HCEC 1CT (cell line): Measurements from ENCODE around the gene NADK2.
A peak's percentile ranks its signal among the peaks of the same experiment; 100 is the strongest.

Experiments used
- DNase-seq: peaks from one replicate; pipeline ENCODE4 v3.0.0-alpha.2; 2017

NADK2 gene

DNA sequence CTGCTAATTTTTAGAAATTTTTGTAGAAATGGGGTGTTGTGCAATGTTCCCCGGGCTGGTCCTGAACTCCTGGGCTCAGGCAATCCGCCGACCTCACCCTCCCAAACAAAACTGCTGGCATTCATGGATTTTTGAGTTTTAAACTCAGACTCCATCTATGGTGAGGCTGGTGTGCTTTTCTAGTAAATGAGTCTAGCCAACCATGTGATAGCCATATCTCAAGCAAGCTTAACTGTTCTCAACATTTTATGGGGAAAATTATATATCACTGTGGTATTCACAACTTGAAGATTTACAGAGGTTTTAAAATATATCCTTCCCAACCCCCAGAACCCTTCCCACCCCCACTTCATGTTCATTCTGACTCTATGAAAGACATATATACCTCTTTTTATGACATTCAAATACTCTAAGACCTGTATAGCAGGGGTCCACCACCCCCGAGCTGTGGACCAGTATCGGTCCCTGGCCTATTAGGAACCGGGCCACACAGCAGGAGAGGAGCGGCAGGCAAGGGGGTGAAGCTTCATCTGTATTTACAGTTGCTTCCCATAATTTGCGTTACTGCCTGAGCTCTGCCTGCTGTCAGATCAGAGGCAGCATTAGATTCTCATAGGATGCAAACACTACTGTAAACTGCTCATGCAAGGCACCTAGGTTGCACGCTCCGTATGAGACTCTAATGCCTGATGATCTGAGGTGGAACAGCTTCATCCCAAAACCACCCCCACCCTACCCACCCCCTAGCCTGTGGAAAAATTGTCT is 4.5 kb upstream of the NADK2 start:
- no peak for DNase-seq

DNA sequence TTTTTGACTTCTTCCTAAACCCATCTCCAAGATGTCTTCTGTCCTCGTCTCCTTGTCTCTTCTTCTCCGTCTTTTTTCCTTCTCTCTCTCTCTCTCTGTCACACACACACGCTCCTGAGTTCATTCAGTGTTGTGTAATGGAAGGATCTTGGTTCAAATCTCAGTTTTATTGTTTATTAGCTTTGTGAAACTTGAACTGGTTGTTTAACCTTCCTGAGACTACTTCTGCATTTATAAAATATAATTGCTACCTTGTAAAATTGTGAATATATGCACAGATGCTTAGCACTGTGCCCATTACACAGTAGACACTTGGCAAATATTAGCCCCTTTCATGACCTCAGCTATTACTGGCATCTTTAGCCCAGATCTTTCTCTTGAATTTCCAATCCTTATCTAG is 2.4 kb upstream of the NADK2 start:
- DNase-seq = no peak

DNA sequence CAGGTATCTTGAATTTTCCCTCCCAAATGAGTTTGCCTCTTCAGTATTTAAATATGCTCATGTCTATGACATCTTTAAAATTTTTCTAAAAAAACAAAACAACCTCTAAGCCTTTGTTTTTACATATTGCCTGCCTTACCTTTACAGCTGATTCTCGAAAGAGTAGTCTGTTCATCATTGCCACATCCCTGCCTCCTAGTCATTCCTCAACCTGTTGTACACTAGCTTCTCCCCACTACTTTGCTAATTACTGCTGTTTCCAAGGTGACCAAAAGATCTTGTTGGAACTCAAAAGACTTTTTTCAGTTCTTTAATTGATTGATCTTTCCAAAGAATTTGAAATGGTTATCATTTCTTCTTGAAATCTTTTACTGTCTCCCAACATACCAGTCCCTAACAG is 1.9 kb upstream of the NADK2 start:
- DNase-seq = no peak

DNA sequence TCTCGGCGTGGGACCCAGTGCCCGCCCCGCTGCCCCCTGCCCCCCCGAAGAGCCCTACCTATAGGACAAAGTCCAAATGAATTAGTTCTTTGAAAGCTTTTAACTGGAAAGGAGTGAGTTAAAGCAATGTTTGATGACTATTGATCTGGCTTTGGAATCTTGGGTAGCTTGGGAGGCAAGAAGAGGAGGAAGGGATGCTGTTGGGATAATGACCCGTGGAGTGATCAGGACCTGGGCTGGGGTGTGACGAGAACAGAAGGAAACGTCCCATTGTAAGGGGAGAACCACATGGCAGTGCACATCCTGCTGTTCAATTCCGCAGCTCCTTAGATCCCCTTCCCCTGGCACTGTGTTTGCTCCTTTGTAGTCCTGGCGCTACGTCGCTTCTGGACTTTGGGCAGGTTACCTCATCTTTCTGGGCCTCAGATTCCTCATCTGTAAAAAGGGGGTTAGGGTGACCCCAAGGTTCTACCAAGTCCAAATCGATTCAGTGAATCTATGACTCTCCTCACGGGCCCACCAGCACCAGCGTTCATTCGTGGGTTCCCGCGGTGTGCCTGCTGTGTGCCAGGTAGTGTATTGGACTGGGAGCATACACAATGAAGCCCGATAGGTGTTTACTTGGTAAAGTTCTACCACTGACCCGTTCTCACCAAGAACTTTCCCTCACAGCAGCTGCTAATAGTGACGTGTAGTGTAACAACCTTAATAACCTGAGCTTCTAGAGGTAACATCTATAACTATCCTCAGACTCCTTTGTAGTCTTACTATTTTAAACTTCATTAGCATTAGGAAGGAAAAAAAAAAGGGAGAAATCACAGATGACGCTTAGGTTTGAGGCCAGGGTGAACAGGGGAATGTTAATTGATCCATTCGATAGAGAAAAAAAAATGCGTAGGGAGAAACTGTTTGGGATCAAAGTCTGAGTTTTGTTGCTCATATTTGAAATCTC is 1.1 kb upstream of the NADK2 start:
- no peak for DNase-seq

DNA sequence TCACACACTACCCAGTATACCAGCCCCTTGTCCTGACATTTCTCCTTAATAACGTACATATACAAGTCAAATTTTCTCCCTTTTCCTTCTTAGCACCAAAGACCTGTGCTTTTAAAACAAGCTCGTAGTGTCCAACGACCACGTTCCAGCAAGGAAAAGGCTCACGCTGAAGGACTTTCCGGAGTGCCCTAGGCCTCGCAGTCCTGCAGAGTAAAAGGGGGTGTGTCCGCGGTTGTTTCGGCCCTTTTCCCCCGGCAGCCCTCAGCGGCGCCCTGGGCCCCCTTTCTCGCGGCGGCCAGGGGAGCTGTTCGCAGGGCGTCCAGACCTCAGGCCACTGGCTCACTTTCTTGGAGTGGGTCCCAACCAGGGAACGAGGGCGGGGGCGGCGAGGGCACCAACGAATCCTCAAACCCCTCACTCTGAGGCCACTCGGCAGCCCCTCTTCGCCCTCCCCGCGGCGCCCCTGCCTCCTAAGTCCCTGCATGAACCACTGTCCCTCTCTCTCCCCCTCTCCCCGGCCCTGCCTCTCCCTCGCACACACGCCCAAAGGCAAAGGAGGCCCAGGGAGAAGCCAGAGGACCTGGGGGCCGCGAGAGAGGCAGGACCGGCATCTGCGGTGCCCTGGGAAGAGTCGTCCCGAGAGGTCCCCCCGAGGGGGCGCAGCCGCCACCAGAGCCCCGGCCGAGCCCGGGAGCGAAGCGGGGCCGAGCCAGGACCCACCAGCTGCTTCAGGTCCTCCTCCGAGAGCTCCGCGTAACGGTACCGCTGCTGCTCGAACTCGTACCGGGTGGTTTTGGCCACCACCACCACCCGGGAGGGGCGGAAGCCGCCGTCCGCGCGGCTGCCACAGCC is 720 bp downstream of the NADK2 start:
- DNase-seq = peak; percentile 72

DNA sequence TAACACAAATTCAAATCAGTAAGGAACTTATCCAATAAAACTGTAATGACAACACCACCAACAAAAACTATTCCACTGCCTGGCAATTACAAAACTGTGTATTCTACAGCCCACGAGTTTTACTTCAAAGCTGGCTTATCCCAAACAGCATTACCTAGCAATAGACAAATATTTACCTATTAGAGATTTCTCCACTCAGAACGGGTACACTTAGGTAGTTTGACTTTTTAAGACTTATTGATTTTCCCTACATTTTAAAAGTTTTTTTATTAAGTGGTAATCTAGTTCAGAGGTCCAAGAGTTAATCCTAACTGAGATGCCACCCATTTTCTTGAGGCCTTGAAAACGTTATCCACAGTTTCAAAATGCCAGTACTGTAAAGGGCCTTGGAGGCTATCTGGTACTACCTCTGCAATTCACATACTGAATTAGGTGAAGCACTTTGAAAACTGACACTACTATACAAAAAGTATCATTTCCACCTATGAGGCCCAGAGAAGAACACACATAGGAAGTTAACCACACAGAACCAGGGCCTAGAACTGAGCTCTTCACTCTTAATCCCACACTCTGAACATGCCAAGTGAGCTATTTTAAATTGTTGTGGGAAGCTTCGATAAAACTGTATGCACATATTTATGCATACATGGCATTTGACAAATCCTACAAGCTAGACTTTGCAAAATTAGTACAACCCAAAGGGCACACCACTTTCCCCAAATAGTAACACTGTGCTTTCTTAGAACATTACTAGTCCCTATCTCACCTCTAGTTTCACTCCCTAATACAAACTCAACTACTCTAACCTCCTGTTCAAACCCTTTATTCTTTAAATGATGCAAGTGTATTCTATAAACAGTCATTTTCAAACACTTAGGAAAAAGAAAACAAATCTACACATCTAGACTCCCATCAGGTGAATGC is 2.1 kb downstream of the NADK2 start:
- no peak for DNase-seq

DNA sequence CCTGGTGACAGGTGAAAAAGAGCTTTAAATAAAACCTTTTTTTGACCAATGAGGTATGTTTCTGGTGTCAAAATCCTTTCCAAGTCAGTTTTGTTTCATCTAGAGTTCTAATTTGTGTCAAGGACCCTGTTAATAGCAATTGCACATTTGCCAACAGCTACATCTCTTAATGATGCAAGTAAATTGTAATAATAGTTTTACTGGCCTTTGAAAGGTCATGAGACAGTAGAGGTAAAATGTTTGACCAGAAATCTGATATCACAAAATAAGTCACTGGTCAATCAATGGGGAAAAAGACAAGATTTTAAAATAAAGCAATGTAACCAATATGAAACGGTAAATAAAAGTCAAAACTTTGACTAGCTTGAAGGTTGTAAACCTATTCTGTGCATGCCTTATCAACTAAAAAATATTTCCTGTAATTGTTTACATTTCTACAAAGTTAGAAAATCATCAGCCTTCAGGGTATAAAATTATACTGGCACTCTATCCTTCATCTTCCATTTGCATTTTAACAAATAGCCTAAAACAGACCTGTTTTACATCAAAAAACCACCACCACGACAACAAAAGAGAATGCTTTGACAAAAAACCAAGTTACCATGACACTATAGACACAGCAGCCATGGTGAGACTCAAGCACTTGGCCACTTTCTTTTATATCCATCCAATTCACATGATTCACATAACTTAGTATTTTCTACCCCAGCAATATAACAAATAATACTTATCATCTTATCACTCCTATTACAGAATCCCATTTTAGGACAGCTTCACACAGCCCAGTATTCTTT is 3.0 kb downstream of the NADK2 start:
- DNase-seq = no peak

DNA sequence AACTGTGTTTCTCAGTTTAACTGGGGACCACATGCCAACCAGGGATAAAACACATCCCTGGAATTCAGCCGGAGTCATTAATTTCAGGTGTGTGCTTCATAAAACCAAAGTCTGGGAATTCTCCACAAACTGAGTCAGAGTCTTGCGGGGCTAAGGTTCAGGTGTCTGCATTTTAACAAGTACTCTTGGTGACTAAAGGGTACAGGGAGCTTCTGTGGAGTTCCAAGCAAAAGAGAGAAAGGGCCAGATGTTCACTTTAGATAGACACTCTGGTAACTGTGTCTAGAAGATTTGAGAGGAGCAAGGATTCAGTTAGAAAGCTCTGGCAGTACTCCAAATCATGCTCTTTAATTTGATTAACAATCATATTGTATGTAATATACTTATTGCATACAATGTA is 4.0 kb downstream of the NADK2 start:
- DNase-seq = no peak

DNA sequence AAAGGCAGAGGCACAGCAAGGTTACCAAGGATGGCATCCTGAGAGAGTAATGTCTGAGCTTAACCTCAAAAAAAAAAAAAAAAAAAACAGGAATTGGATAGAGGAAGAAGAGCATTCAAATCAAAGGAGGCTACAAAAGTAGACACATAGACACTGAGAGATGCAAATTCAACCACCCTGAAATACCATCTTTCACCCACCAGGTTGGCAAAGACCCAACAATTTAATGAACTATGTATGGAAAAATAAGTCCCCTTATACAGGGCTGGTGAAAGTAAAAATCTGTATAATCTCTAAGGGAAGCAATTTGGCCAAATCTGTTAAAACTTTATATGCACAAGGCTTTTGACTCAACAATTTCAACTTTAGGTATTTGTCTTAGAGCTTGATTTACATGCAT is 4.9 kb downstream of the NADK2 start:
- no peak for DNase-seq

DNA sequence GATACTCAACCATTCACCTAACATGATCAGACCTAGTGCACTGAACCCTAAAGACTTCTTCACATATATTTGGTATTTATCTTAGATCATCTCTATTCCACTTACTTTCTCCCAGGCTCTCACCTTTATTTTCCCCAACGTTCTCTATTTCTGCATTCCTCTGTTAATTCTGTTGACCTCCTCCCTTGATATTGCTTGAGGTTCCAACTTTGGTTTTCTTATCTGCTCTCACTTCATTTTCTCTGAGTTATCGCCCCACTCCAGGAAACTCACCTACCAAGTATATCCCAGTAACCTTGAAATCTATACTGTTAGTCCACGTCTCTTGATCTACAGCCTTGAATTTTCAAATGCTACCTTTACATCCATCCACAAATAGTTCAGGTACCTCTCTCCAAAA is 9.2 kb downstream of the NADK2 start:
- no peak for DNase-seq

DNA sequence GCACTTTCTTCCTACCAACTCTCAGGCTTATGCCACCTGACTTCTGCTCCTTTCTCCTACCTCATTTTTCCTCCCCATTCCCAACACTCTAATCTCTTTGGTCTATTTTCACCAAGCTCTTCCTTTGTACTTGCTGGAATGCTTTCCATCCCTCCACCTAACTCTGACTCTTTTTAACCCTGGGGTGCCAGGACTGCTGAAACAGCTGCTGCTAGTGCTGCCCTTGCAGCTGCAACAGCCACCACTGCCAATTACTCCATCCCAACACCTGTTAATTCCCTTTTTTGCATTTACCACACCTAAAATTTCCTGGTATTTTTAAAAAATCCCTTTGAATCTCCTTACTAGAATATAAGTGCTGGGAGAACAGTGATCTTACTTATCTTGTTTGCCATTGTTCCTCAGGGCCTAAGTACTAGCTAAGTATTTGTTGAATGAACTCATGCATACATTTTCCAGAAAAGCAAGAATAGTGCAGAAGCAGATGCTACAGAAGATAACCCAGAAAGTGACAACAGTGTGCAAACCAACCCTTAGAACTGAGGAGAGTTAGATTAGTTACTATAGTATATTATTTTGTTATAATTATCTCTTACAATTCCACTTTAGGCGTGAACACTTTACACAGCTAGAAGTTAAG is 11.5 kb downstream of the NADK2 start:
- DNase-seq = no peak

DNA sequence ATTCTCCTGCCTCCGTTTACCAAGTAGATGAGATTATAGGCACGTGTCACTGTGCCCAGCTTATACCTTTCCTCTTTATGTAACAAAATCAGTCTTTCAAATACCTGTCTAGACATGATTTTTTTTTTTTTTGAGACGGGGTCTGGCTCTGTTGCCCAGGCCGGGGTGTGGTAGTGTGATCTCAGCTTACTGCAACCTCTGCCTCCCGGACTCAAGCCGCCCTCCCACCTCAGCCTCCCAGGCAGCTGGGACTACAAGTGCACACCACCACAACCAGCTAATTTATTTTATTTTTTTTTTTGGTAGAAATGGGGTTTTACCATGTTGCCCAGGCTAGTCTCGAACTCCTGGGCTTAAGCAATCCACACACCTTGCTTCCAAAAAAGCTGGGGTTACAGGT is 13.2 kb downstream of the NADK2 start:
- no peak for DNase-seq

DNA sequence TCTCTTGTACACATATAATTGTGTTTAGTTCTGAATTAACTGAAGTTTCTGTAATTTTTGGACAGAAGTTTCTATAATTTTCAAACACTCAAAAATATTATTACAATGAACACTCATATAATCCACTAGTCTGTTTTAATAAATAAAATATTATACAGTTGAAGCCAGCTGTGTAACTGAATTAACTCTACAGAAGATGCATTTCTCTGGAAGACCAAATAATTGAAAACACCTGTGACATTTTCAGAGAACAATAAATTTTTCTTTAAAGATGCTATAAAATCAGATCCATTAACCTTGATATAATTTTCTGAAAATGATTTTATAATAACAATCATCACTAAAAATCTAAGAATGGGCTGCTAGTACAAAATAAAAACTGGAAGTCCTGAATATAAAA is 14.7 kb downstream of the NADK2 start:
- DNase-seq = no peak

DNA sequence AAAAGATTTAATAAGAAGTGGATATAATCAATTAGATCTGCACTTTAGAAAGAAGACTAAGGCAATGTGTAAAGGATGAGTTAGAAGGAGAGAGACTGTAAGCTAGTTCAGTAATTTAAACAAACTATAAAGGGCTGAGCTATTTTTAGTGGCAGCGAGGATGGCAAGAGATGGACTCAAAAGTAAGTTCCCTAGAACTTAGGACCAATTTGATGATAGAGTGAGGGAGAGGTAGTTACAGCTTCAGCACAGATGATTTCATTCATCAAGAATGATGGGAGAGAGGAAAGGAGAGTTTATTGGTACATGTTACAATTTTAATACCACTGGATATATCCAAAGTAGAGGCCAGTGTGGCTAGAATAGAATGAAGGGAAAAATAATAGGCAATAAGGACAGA is 19.1 kb downstream of the NADK2 start:
- DNase-seq = no peak

DNA sequence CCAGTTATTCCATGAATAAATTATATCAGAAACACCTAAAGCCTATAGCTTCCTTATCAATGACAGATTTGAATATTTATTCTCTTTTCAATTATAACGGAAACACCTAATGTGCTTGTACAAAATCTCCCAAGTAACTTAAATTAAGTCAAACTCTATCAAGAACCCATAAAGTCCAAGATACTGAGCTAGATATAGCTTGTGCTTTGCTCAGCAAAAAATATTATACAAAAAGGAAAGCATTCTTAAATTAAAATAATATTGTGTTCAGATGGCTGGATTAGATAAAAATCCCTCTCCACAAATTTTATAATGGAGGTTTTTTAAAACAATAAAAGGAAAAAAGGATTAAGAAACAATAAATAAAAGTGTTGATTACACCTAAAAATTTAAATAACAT is 23.7 kb downstream of the NADK2 start:
- DNase-seq = no peak

DNA sequence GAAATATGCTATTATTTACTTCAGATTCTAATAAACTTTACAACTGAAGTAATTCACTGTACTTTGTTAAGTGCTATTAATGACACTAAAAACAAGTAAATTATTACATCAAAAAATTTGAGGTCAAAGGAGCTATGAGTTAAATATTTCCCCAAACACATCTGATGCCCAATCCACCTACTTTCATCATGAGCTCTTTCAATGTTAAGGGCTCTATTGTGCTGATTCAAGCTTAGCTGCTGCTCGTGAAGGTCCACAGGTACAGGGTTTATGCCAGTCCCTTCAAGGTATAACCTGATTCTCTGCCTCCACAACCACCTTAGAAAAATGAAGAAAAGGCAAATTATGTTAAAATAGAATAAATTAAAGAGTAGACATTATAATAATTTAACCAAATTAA is 24.2 kb downstream of the NADK2 start:
- no peak for DNase-seq

DNA sequence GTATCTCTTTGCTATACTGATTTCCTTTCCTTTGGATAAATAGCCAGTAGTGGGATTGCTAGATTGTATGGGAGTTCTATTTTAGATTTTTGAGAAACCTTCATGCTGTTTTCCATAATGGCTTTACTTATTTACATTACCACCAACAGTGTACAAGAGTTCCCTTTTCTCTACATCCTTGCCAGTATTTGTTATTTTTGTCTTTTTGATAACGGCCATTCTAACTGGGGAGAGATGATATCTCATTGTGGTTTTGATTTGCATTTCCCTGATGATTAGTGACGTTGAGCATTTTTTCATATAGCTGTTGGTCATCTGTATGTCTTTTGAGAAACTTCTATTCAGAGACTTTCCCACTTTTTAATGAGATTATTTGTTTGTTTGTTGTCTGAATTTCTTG is 25.8 kb downstream of the NADK2 start:
- DNase-seq = no peak

DNA sequence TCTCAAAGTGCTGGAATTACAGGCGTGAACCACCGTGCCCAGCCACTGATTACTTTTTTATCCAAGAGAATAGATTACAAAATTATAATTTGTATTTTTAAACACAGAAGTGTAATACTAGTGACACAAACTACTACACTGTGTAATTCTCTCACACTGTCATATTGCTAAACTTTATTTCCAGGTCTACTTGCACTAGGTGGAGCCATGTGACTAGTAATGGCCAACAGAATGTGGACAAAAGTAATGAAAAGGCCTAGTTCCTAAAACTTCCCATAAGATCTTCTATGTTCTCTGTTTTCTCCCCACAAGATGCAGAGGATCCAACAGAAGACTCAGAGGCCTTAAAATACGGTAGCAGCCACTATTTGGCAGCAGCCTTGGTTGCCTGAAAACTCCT is 27.3 kb downstream of the NADK2 start:
- no peak for DNase-seq

DNA sequence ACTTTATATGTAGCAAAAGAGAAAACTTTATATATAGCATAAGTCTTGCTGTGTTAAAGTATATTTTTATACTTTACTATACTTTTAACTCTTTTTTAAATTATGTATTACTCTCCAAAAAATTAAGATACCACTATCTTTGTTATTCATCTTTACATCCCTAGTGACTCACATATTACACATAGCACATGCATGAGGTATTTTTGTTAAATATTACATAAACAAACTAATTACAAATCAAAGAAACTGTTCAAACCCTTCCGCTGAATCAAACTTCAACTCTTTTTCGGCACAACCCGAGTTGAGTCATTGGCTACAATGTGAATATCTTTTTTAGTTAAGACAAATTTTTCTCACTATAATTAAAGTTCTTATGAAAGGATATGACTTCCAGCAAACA is 32.1 kb downstream of the NADK2 start:
- DNase-seq = peak; percentile 80

DNA sequence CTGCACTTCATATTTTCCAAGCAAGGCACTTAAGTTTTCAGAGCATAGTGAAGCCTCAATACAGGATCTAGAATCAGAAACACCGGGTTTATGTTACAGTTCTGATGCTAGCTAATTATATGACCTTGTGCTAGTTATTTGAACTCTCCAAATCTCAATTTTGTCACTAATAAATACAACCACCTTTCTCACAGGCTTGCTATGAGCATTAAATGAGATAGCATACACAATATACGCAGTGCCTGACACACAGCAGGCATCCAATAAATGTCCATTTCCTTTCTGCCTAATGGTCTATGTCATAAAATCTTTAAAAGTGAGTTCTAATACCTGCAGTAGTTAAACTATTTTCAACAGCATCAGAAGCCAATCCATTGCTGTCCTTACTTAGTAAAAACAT is 32.9 kb downstream of the NADK2 start:
- DNase-seq = no peak

DNA sequence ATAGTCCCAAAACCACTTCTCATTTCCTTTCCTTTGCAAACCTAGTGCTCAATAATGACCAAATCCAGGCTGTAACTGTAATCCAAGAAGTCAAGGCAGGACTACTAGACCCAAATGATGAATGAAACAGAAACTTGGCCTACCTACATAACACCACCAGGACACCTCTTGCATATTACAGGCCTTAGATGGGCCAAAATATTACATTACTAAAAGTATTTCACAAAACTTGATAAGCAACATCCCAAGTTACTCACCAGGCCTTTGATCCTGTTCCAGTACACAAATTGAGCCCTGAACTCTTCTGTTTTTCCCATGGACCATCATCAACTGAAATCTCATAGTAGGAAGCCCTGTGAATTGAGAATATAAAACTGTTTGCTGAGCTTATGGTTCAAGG is 34.8 kb downstream of the NADK2 start:
- DNase-seq = no peak
